ENCODE measurements around the gene ASPRV1. TPM values are rescaled to one million over a fixed set of nuclear protein-coding genes. Genes with fewer than 3 reads are reported as not detected.
"Not testable (repeated sequence)": the region's sequence is repeated elsewhere in the genome, so short reads cannot be mapped to it uniquely, and the experiment has no call there.

ASPRV1 gene
- total RNA-seq, 4 donors from 2014 or later = 1.6 to 4.1 (median 2.9) TPM

DNA sequence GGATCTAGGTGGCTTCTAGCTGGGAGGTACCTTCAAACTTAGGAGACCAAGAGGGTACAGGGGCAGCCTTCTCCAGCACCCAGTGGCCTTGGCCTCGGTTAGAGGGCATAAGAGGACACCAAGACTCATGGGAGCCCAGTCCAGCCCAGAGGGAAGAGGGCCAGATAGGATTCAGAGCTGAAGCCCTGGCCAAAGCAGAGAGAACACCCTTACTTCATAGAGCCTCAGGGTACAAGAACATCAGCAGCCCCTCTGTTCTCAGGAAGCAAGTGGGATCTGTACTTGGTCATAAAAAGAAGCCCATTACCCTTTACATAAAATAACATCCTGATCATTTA lies 45.0 kb upstream of the ASPRV1 start:
- Histone ChIP-seq H3K36me3 (no peaks in the 10 kb centered on the region), H3K9me3 (no peaks in the 10 kb centered on the region), H3K4me3 (no peak overlapping the region), H3K27me3 (no peaks in the 10 kb centered on the region), H3K27ac (no peak overlapping the region), H3K4me1 (peaks cover 0 to 3% (median 0%) of the 10 kb centered on the region in 4 donors)
- no peak for TF ChIP-seq POLR2A (IDR thresholded peaks at IDR 0.05)
- TF ChIP-seq, protein P1, sequence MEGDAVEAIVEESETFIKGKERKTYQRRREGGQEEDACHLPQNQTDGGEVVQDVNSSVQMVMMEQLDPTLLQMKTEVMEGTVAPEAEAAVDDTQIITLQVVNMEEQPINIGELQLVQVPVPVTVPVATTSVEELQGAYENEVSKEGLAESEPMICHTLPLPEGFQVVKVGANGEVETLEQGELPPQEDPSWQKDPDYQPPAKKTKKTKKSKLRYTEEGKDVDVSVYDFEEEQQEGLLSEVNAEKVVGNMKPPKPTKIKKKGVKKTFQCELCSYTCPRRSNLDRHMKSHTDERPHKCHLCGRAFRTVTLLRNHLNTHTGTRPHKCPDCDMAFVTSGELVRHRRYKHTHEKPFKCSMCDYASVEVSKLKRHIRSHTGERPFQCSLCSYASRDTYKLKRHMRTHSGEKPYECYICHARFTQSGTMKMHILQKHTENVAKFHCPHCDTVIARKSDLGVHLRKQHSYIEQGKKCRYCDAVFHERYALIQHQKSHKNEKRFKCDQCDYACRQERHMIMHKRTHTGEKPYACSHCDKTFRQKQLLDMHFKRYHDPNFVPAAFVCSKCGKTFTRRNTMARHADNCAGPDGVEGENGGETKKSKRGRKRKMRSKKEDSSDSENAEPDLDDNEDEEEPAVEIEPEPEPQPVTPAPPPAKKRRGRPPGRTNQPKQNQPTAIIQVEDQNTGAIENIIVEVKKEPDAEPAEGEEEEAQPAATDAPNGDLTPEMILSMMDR (IDR thresholded peaks at IDR 0.05) = no peak
- DNase-seq = no peak

DNA sequence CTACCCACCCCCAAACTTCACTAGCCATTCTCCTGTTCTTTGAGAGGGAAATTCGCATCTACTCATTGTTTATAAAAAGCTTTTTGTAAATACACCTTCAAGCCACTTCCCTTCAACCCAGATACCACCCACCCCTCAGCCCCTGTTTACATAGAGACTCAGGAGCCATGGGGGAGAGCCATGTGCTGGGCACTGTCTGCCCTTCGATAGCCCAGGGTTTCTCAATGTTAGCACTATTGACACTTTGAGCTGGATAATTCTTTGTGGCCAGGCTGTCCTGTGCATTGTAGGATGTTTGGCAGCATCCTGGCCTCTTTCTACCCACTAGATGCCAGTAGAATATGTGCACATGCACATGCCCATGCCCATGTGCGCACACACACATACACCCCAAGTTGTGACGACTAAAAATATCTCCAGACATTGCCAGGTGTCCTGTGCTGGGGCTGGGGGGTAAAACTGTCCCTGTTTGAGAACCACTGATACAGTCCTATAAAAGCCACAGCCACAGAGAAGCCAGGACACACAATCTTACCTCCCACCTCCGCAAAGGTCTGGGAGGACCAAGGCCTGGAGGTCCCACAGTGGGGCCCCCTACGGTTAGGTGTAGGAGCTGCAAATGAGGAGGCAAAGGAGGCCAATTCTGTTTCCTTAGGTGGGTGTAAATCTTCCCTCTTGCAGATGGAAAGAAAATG lies 44.5 kb upstream of the ASPRV1 start:
- H3K27ac ChIP-seq = no peak overlapping the region
- DNase-seq = no peak
- H3K36me3 ChIP-seq = no peaks in the 10 kb centered on the region
- no peak overlapping the region for H3K4me3 ChIP-seq
- TF ChIP-seq, protein P1 (IDR thresholded peaks at IDR 0.05) = no peak
- TF ChIP-seq POLR2A (IDR thresholded peaks at IDR 0.05) = no peak
- H3K4me1 ChIP-seq = peaks cover 0 to 3% (median 0%) of the 10 kb centered on the region in 4 donors
- H3K27me3 ChIP-seq = no peaks in the 10 kb centered on the region
- no peaks in the 10 kb centered on the region for H3K9me3 ChIP-seq

DNA sequence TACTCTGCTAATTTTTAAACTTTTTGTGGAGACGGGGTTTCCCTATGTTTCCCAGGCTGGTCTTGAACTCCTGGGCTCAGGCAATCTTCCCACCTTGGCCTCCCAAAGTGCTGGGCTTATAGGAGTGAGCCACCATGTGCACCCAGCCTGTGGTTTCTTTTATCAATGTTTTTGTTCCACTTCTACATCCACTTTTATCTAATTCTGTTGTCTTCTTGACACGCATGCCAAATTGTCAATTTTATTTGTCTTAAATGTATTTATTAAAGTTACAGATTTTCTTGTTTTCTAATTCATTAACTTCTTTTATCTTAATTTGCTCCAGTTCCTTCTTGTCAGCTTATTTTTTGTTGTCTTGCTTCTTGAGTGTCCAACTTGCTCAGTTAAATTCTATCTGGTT lies 43.8 kb upstream of the ASPRV1 start:
- peaks cover 0 to 3% (median 0%) of the 10 kb centered on the region in 4 donors for H3K4me1 ChIP-seq
- H3K27ac ChIP-seq = no peak overlapping the region
- no peaks in the 10 kb centered on the region for H3K27me3 ChIP-seq
- no peaks in the 10 kb centered on the region for H3K9me3 ChIP-seq
- no peak for DNase-seq
- H3K4me3 ChIP-seq = no peak overlapping the region
- TF ChIP-seq POLR2A (IDR thresholded peaks at IDR 0.05) = no peak
- TF ChIP-seq, protein P1 (IDR thresholded peaks at IDR 0.05) = no peak
- no peaks in the 10 kb centered on the region for H3K36me3 ChIP-seq

DNA sequence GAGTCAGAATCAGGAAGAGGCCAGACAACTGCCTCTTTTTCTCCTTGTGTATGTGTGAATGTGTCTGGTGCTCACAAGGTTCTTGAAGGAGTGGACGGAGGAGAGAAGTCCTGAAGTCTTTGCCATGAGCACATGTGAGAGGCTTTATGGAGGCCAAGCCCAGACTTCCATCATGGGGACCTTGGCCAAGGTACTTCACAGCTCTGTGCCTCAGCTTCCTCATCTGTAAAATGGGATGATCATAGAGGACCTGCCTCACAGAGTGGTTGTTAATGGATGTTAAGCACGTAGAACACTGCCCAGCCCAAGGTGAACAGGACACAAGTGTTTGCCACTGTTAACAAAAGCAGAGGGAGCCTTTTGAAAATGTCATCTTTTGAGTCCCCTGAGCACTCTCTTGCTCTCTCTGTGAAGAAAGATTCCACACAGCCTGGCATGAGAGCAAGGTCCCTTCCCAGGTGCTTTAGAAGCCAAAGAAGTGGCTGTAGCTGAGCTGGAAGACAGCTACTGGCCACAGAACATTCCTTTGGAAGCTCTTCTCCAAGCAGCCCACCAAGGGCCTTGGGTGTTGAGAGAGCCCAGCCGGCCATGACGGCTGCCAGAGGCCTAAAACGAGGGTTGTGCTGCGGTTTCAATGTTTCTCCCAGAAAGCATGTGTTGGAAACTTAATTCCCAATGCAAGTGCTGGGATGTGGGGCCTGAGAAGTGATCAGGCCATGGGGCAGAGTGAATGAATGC lies 41.8 kb upstream of the ASPRV1 start:
- Histone ChIP-seq H3K36me3 (no peaks in the 10 kb centered on the region), H3K27me3 (no peaks in the 10 kb centered on the region), H3K4me1 (peaks cover 0 to 3% (median 0%) of the 10 kb centered on the region in 4 donors), H3K9me3 (no peaks in the 10 kb centered on the region), H3K27ac (no peak overlapping the region), H3K4me3 (no peak overlapping the region)
- no peak for DNase-seq
- no peak for TF ChIP-seq POLR2A (IDR thresholded peaks at IDR 0.05)
- TF ChIP-seq, protein P1 (IDR thresholded peaks at IDR 0.05) = no peak

DNA sequence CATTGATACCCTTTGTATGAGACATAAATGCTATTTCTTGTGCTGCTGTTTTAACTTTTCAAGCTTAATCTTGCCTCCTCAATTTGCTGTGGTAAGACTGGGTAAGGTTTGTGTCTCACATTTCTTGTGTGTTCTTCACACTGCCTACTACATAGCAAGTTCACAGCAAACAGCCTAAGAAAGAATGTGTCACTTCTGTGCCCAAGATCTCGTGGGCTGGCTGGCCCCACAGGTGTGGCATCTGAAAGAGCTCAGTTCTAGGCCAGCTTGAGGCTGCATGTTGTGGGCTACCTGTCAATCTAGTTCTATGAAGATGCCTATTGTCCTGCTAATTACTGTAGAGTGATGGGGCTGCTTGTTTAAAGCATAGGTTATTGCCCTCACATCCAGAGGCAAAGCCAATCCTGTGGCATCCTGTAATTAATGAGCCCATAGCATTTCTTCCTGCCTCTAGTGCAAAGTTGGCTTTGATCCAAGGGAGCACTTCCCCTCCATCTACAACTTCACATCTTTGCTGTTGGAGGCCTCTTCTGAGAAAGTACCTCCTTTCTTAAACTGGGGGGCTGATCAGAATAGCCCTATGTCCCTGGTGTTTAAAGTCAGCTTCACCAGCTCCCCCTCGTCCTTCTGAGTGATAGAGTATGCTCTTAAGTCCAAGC lies 40.9 kb upstream of the ASPRV1 start:
- H3K4me1 ChIP-seq = peaks cover 0 to 3% (median 0%) of the 10 kb centered on the region in 4 donors
- no peak overlapping the region for H3K4me3 ChIP-seq
- no peak for TF ChIP-seq POLR2A (IDR thresholded peaks at IDR 0.05)
- TF ChIP-seq, protein P1 (IDR thresholded peaks at IDR 0.05) = no peak
- DNase-seq = no peak
- no peaks in the 10 kb centered on the region for H3K9me3 ChIP-seq
- H3K27me3 ChIP-seq = no peaks in the 10 kb centered on the region
- H3K27ac ChIP-seq = no peak overlapping the region
- no peaks in the 10 kb centered on the region for H3K36me3 ChIP-seq

DNA sequence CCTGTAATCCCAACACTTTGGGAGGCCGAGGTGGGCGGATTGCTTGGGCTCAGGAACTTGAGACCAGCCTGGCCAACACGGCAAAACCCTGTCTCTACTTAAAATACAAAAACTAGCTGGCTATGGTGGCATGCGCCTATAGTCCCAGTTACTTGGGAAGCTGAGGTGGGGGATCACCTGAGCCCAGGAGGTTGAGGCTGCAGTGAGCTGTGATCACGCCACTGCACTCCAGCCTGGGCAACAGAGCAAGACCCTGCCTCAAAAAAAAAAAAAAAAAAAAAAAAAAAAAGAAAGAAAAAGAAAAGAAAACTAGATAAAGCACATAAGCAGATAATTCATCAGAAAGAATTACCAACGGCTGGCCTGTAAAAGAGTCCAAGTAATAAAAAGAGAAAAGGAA lies 39.1 kb upstream of the ASPRV1 start:
- H3K27me3 ChIP-seq, H3K36me3 ChIP-seq, H3K9me3 ChIP-seq, H3K4me3 ChIP-seq, DNase-seq, H3K27ac ChIP-seq, H3K4me1 ChIP-seq: not testable (repeated sequence)
